ENCODE data around the gene RPL5. TPM values are rescaled to one million over a fixed set of nuclear protein-coding genes. Genes with fewer than 3 reads are reported as not detected.

The RPL5 gene
- total and polyA plus RNA-seq, 2 donors (not counting 1 experiment from before 2014, with no cell fraction given), result 1,104 to 1,477 TPM

DNA sequence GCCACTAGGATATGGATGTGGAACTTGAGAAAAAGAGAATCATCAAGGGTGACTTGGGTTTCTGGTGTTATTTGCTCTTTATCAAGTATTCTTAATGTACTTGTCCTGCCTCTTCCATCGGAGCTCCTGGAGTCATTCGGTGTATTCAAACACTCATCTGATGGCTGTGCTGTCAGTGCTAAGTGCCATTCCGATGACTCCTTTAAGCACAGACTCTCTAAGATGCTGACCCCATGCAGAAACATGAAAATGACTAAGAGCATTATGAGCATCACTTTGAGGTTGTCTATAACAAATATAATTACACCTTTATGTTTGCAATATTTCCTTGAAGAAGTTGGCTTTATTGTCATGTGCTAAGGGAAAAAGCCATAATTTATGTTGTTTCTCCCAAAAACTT, 11.3 kb upstream of the RPL5 start:
- Histone ChIP-seq H3K4me3 (ENCODE audit: control extremely low read depth in 1 of 5, extremely low read depth in 1 of 5, insufficient read depth in 1 of 5, low read depth in 2 of 5, low read length in 4 of 5) (no peak overlapping the region), H3K79me2 (ENCODE audit: control insufficient read depth, insufficient read depth, low read length) (no peaks in the 10 kb centered on the region), H3K4me2 (replicated peaks; ENCODE audit: low read depth, low read length, poor library complexity, severe bottlenecking) (no peak overlapping the region), H3K36me3 (replicated peaks in 1 of 2; ENCODE audit: control extremely low read depth in 1 of 2, control insufficient read depth in 1 of 2, extremely low read depth in 1 of 2, insufficient read depth in 2 of 2, low read length in 1 of 2) (no peaks in the 10 kb centered on the region), H3K27ac (ENCODE audit: low read length in 2 of 2) (no peak overlapping the region), H3K27me3 (replicated peaks in 1 of 4; ENCODE audit: control extremely low read depth in 1 of 4, control insufficient read depth in 3 of 4, insufficient read depth in 4 of 4, low read length in 3 of 4) (no peaks in the 10 kb centered on the region), H3K9ac (ENCODE audit: low read length) (no peak overlapping the region), H3K9me3 (ENCODE audit: control extremely low read depth in 1 of 3, control insufficient read depth in 2 of 3, insufficient read depth in 1 of 3, low read length in 2 of 3) (no peaks in the 10 kb centered on the region), H2AFZ (ENCODE audit: insufficient read depth, low read depth, low read length, poor library complexity, severe bottlenecking) (no peak overlapping the region), H3K4me1 (ENCODE audit: control insufficient read depth in 2 of 2, insufficient read depth in 2 of 2, low read length in 2 of 2) (no peaks in the 10 kb centered on the region), H4K20me1 (ENCODE audit: control insufficient read depth, insufficient read depth, low read length, poor library complexity, severe bottlenecking) (no peaks in the 10 kb centered on the region)
- H3K27ac Mint-ChIP-seq, result no peak overlapping the region
- intact Hi-C loops (cut with micrococcal nuclease), result no loop called here
- POLR2A ChIA-PET, result interaction anchor here (0.6 kb wide), 1 partner anchor 19 kb away, joined by 4 read pairs; no protein-coding TSS in a partner anchor
- WGBS (ENCODE audit: insufficient coverage), result 100% methylated on average over 1 of the region's 3 CpGs
- H3K4me3 Mint-ChIP-seq, result no peak overlapping the region
- peaks cover 4% of the 10 kb centered on the region for H3K27me3 Mint-ChIP-seq
- TF ChIP-seq EZH2 (IDR thresholded peaks at IDR 0.05; ENCODE audit: borderline replicate concordance, insufficient read depth, low read depth, low read length, poor library complexity, severe bottlenecking), result no peak
- TF ChIP-seq, protein P1, sequence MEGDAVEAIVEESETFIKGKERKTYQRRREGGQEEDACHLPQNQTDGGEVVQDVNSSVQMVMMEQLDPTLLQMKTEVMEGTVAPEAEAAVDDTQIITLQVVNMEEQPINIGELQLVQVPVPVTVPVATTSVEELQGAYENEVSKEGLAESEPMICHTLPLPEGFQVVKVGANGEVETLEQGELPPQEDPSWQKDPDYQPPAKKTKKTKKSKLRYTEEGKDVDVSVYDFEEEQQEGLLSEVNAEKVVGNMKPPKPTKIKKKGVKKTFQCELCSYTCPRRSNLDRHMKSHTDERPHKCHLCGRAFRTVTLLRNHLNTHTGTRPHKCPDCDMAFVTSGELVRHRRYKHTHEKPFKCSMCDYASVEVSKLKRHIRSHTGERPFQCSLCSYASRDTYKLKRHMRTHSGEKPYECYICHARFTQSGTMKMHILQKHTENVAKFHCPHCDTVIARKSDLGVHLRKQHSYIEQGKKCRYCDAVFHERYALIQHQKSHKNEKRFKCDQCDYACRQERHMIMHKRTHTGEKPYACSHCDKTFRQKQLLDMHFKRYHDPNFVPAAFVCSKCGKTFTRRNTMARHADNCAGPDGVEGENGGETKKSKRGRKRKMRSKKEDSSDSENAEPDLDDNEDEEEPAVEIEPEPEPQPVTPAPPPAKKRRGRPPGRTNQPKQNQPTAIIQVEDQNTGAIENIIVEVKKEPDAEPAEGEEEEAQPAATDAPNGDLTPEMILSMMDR (IDR thresholded peaks at IDR 0.05), result no peak
- no peak for ATAC-seq (ENCODE audit: low read depth)
- H3K9me3 Mint-ChIP-seq (ENCODE audit: insufficient read depth), result no peaks in the 10 kb centered on the region
- CTCF ChIA-PET, result interaction anchor here (1.4 to 7.3 kb wide), 4 partner anchors 11 to 511 kb away, joined by 5 to 168 read pairs (median 26); partner anchors contain the start of gene RPL5
- DNase-seq, result no peak
- peaks cover 2% of the 10 kb centered on the region for H3K4me1 Mint-ChIP-seq

DNA sequence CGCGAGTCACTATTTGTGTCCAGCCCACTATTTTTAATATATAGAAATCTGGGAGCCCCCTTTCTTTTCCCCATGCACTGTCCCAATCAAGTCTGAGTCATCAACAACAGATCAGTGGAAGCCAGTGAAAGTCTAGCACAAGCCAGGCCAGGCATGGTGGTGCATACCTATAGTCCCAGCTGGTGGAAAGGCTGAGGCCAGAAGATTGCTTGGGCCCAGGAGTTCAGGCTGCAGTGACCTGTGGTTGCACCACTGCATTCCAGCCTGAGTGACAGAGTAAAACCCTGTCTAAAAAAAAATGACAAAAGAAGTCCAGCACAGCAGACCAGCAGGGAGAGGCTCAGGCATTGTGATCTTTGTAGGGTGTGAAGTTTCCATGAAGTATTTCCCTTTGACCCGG, 9.0 kb upstream of the RPL5 start:
- ChIA-PET CTCF (no interaction called here), POLR2A (no interaction called here)
- no peak overlapping the region for H3K27ac Mint-ChIP-seq
- Histone ChIP-seq H3K9me3 (ENCODE audit: control extremely low read depth in 1 of 3, control insufficient read depth in 2 of 3, insufficient read depth in 1 of 3, low read length in 2 of 3) (no peaks in the 10 kb centered on the region), H2AFZ (ENCODE audit: insufficient read depth, low read depth, low read length, poor library complexity, severe bottlenecking) (no peak overlapping the region), H3K4me1 (ENCODE audit: control insufficient read depth in 2 of 2, insufficient read depth in 2 of 2, low read length in 2 of 2) (no peaks in the 10 kb centered on the region), H3K27me3 (replicated peaks in 1 of 4; ENCODE audit: control extremely low read depth in 1 of 4, control insufficient read depth in 3 of 4, insufficient read depth in 4 of 4, low read length in 3 of 4) (no peaks in the 10 kb centered on the region), H3K4me3 (ENCODE audit: control extremely low read depth in 1 of 5, extremely low read depth in 1 of 5, insufficient read depth in 1 of 5, low read depth in 2 of 5, low read length in 4 of 5) (no peak overlapping the region), H3K4me2 (replicated peaks; ENCODE audit: low read depth, low read length, poor library complexity, severe bottlenecking) (no peak overlapping the region), H3K27ac (ENCODE audit: low read length in 2 of 2) (no peak overlapping the region), H3K36me3 (replicated peaks in 1 of 2; ENCODE audit: control extremely low read depth in 1 of 2, control insufficient read depth in 1 of 2, extremely low read depth in 1 of 2, insufficient read depth in 2 of 2, low read length in 1 of 2) (no peaks in the 10 kb centered on the region), H4K20me1 (ENCODE audit: control insufficient read depth, insufficient read depth, low read length, poor library complexity, severe bottlenecking) (no peaks in the 10 kb centered on the region), H3K79me2 (ENCODE audit: control insufficient read depth, insufficient read depth, low read length) (no peaks in the 10 kb centered on the region), H3K9ac (ENCODE audit: low read length) (no peak overlapping the region)
- H3K4me3 Mint-ChIP-seq, result no peak overlapping the region
- peaks cover 4% of the 10 kb centered on the region for H3K27me3 Mint-ChIP-seq
- ATAC-seq (ENCODE audit: low read depth) (no peak), DNase-seq (no peak)
- no CpG with 5 or more reads among the region's 3 CpGs for WGBS (ENCODE audit: insufficient coverage)
- TF ChIP-seq, protein P1 (IDR thresholded peaks at IDR 0.05), result no peak
- no peak for TF ChIP-seq EZH2 (IDR thresholded peaks at IDR 0.05; ENCODE audit: borderline replicate concordance, insufficient read depth, low read depth, low read length, poor library complexity, severe bottlenecking)
- peaks cover 2% of the 10 kb centered on the region for H3K4me1 Mint-ChIP-seq
- H3K9me3 Mint-ChIP-seq (ENCODE audit: insufficient read depth), result no peaks in the 10 kb centered on the region
- intact Hi-C loops (cut with micrococcal nuclease), result no loop called here
